ENCODE measurements around the gene IER3IP1.

DNA sequence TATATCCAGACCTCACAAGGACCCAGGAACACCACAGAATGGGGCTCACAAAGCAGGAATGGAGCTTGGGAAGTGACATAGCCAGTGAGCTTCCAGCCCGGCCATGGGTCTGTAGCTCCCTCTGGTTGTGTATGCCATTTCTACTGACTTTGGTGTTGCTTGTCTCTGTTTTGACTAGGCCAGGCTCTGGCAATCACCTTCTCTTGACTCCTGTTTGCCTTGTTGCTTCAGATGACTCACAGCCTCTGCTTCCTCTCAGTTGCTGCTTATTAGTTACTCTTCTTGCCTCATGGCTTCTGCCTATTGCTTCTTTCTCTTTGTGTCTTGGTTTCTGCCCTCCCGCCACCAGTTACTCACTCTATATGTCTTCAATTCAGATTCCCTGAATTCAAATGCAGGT, 15.8 kb upstream of the IER3IP1 start:
- TF ChIP-seq, protein P1, sequence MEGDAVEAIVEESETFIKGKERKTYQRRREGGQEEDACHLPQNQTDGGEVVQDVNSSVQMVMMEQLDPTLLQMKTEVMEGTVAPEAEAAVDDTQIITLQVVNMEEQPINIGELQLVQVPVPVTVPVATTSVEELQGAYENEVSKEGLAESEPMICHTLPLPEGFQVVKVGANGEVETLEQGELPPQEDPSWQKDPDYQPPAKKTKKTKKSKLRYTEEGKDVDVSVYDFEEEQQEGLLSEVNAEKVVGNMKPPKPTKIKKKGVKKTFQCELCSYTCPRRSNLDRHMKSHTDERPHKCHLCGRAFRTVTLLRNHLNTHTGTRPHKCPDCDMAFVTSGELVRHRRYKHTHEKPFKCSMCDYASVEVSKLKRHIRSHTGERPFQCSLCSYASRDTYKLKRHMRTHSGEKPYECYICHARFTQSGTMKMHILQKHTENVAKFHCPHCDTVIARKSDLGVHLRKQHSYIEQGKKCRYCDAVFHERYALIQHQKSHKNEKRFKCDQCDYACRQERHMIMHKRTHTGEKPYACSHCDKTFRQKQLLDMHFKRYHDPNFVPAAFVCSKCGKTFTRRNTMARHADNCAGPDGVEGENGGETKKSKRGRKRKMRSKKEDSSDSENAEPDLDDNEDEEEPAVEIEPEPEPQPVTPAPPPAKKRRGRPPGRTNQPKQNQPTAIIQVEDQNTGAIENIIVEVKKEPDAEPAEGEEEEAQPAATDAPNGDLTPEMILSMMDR (IDR thresholded peaks at IDR 0.05), result no peak
- no peak for TF ChIP-seq POLR2A (IDR thresholded peaks at IDR 0.05)
